GM18526 (cell line): ENCODE results near the gene CYSRT1.

Experiments used
- POLR2A ChIP-seq: IDR thresholded peaks from 3 replicates; pipeline ENCODE4 v1.6.1; 2011; ENCODE audit not compliant: insufficient read length; ENCODE audit errors: extremely low read depth

CYSRT1 gene

DNA sequence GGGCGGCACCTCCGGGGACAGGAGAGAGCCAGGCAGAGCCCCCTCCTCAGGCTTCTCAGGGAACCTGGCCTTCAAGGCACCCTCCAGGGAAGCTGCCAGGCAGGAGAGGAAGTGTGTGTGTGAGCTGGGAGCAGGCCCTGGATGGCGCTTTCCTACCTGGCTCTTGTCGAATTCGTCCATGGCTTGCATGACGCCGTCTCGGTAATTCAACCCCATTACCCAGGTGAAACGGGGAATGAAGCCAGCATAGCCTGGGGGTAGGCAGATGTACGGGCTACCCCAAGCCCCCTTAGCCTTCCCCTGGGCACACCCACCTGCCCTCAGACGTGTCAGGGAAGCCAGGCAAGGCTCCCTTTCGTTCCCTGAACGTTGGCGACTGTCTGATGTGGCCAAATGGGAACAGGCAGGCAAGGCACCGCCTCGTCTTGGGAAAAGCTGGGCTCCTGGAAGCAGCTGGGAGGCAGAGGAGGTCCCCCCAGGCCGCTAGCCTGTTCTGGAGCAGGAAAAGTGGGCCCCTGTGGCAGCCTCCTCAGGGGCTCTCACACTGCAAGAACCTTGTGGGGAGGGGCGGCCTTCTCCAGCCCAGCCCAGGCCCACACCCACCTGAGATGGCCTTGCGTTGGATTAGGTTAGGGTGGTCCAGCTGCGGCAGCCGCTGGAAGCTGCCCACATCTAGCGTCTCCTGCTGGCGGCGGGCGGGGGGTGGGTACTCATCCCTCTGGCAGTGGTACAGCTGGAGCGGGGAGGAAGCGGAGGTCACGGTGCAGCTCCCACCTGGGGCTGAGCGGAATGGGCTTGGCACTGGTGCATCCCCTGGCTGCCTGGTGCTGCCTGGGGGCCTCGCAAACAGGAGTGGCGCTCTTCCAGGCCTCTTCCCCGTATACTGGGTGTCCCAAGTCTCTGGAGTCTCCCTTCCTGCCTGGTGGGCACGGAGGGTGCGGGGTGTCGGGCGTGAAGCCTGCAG, 19.8 kb downstream of the CYSRT1 start:
- no peak for TF ChIP-seq POLR2A

DNA sequence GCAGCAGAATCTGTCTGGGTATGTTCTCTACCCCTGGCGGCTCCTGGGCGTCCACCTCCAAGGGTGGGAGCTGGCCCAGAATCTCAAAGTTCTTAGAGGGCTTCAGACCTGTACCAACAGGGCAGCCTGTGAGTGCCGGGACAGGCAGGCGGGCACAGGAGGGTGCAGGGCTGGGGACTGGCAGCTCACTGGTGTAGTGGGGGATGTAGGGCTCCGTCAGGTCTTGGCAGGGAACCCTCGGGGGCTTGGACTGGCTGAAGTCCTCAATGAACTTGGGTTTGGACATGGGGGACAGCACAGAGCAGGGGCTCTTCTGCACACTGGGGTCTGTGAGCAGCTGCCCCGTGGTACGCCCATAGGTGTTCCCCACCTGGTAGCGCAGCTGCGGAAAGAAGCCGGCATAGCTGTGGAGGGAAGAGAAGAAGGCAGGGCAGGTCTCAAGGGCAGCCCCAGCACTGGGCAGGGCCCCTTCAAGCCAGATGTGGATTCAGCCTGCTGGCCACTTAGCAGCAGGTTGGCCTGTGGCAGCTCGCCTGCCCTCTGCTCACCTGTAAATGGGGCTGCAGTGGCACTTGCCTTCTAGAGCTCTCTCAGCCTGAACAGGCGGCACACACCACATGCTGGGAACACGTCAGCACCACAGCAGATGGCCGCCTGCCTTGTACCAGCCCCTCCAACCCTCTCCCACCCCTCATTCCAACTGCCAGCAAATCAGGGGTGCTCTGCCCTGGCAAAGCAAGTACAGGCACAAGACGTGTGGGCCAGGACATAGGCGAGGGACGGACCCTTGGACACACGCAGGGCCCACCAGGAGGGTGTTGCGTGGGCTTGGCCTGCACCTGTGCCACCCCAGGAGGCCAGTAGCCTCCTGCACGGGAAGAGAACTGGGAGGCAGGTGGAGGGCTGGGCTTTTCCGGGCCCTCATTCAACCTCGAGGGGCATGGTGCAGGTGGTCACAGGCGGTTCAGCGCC, 20.8 kb downstream of the CYSRT1 start:
- no peak for TF ChIP-seq POLR2A

- no peak for TF ChIP-seq POLR2A
Observed at GRCh38 chr9:137247135-137247915, 22.4 kb downstream of the CYSRT1 start.

DNA sequence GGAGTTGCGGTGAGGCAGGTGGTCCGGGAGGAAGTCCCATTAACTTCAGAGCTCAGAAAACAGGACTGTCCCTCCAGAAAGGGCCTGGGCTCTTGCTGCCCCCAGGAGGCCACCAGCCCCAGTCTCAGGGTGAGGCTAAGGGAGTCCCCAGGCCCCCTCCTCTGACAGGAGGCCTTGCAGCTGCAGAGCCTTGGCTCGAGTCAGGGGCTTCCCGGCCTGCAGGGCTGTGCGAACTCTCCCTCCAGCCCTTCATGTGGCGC, 22.9 kb downstream of the CYSRT1 start:
- no peak for TF ChIP-seq POLR2A

DNA sequence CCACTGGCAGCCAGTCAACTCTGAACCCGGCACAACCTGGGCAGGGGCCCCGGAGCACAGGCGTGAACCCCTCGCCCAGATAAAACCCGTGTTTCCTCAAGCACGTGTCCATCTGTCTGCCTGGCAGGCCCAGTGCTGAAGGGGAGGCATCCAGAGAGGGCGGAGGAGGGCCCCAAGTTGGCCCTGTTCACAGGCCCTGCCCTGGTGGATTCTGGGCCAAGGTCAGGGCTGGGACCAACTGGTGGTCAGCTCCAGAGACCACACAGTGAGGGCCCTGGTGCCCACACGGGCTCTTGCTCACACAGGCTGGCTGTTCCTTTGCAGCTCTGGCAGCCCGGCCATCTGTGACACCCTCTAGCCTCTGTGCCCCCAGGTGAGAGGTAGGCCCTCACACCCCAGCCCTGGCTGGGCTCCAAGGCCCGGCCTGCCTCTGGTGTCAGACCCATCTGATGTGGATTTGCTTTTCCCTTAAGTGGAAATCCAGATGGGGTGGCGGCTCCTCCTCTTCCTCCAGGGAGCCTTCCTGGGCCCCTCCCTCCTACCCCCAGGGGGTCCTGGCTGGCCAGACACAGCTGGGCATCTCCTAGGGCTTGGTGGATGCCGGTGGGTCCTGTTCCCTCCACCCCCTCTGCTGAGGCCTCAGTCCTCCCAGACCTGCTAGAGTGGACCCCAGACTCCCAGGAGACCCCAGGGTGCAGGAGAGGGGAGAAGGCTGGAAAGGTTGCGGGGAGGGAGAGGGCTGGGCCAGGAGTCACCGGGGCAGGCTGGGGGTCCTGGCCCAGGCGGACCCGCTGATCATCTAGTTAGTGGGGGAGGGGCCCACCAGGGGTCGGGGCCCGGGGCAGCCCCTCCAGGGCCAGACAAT, 25.6 kb downstream of the CYSRT1 start:
- no peak for TF ChIP-seq POLR2A

DNA sequence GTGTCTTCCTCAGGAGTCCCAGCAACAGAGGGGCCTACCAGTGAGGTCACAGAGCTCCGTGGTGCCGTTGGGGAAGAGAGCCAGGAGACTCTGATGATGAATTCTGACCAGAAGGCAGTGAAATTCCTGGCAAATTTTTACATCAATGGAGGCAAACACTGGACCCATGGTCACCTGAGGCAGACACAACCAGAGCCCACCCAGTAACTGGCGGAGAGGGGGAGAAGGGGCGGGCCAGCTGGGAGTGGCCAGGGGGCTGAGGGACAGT, 26.2 kb downstream of the CYSRT1 start, which contains the start of gene STPG3:
Gene STPG3, plus strand, starts transcription at position 93 of the 268 bp plus-strand sequence. Its CDS starts 1 bp downstream, at position 94.
- TF ChIP-seq POLR2A: no peak

- TF ChIP-seq POLR2A: no peak
Observed at GRCh38 chr9:137251490-137252268, 26.7 kb downstream of the CYSRT1 start.

DNA sequence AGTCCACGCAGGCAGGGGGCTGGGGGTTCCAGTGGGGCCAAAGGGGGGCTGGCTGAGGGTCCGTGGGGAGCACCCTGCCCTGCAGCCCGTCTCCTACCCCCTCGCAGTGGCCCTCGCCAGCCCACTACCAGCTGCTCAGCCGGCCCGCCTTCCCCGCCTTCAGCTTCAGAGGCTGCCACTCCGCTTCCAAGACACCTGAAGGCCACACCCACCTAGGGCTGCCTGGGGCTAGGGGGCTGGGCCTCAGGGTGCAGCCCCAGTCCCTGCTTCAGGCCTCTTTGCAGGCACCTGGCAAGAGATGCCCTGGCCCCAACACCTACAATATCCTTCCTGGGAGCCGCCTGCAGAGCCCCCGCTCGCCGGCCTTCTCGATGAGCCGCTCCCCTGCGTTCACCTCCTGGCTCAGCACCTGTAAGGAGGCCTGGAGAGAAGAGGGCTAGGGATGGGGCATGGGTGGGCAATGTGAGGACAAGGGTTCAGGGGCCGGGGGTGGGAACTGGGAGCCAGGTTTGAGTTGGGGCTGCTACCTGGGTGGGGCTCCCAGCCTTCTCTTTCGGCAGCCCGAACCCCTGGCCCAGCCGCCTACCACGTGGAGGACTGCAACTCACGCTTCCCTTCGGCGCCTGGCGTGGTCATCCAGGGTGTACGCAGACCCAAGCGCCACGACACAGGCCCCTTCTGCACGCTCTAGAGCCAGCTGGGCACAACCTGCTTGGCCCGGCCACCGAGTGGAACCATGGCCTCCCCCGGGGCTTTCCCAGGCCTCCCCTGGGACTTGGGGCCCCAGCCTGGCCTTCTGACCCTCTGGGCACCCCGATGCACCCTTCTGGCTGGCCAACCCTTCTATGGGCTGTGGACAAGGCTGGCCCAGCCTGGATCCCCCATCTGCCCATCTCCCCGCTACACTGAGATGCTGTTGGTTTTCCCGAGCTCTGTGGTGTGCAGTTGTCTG, 27.9 kb downstream of the CYSRT1 start:
- TF ChIP-seq POLR2A: no peak

GRCh38 chr9:137253717-137254623, 29.0 kb downstream of the CYSRT1 start:
- no peak for TF ChIP-seq POLR2A

DNA sequence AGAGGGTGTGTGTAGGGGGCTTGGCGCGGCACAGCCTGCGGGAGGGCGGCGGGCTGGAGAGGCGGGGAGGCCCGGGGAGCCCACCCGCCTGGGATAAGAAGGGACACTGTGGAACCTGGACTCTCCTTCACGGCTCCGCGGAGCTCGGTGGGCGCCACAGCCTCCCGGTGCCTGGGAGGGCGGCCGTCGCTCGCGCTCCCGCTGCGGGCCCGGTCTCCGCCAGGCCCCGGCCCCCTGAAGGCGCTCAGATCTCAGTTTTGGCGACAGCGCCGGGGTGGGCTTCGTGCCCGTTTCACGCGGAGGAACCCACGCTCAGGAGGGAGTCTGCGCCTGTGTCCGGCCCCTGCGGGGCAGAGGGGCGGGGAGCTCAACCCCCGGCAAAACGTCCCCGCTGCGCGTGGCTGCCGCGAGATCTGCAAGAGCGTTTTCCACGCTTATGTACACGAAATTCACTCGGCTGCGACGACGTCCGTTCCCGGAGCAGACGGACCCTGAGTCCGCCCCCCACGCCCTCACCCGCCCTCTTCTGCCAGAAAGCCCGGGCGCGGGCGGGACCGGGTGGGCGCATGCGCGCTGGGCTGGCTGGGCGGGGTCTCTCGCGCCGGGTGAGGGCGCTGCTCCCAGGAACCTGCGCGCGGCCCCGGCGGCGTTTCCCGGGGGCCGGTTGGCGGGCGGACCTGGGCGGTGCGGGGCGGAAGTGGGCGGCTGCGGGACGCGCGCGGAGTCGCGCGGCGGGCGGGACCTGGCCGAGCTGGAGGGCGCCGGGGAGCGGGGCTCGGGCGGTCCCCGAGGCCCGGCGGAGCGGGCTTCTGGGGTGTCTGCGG, 29.9 kb downstream of the CYSRT1 start, which contains the start of gene NELFB:
Gene NELFB, plus strand, starts transcription at position 704 of the 824 bp plus-strand sequence.
- TF ChIP-seq POLR2A: peak; percentile 83
